Left renal cortex interstitium (tissue), 4 donors: Measurements from ENCODE around the gene CPNE7. TPM values are rescaled to one million over a fixed set of nuclear protein-coding genes. Genes with fewer than 3 reads are reported as not detected.

Source experiments
- DNase-seq, 4 donors: peaks; one replicate each; pipeline ENCODE4 v3.0.0-alpha.2; 2013; ENCODE audit warnings: low read depth in 4 of 4, low spot score in 2 of 4, missing footprints in 1 of 4
- polyA plus RNA-seq, 4 donors: library from polyadenylated mRNA; unstranded; fragments of 120-200 nt; gene quantifications; one replicate each; pipeline ENCODE4 v1.2.1, GENCODE V29; 2013; ENCODE audit not compliant: insufficient read length in 4 of 4

Gene CPNE7
- 1 to 10 TPM; 1.9 to 6.4 (median 5.0) TPM for polyA plus RNA-seq

DNA sequence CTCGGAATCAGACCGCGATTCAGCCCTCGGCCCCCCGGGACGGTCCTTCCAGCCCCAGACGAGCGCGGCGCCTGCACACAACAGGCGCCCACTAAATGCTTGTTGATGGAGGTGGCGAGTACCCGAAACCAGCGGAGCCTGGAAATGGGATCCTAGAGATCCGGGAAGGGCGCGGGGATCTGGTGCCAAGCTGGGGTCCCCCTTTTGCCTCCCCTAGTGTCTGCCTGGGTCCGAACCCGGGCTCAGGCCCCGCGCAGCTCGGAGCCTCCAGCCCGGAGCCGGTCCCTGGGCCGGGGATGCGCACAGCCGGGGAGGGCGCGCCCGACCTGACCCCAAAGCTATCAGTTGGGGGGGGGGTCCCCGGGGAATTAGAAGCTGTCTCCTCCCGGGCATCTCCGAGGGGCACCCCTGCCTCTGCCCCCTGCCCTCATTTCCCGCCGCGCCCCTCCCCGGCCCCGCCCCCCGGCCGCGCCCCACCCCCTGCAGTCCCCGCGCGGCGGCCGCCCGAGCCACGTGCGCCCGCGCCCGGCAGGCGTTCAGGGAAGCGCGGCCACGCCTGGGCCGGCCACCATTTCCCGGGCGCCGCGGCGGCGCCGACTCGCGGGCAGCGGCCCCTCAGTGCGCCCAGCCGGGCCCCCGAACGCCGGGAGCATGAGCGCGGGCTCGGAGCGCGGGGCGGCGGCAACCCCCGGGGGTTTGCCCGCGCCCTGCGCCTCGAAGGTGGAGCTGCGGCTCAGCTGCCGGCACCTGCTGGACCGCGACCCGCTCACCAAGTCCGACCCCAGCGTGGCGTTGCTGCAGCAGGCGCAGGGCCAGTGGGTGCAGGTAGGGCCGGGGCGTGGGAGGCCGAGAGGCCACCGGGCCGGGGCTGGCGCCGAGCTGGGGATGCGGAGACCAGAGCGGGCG lies at the start of gene CPNE7:
CPNE7 (plus strand) TSS at position 512 of the 906 bp plus-strand sequence; CDS start at position 652, 140 bp downstream.
- DNase-seq, result no peak

DNA sequence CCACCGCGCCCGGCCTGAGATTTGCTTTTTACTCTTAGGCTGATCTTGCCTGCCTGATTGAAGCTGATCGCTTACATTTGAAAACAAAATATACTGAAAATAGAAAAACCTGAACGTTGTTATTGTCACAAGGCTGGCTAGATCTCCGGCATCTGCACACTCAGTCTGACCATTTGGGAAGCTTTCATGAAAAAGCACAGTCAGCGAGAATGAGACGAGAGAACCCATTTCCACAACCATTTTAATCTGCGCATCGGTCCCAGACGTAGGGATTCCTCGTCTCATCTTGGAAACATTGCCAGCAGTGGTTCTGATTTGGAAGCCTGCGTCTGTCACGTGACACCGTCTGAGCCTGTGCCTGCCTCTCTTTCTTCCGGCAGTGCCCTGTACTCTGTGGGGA lies 46.5 kb upstream of the CPNE7 start:
- no peak for DNase-seq

DNA sequence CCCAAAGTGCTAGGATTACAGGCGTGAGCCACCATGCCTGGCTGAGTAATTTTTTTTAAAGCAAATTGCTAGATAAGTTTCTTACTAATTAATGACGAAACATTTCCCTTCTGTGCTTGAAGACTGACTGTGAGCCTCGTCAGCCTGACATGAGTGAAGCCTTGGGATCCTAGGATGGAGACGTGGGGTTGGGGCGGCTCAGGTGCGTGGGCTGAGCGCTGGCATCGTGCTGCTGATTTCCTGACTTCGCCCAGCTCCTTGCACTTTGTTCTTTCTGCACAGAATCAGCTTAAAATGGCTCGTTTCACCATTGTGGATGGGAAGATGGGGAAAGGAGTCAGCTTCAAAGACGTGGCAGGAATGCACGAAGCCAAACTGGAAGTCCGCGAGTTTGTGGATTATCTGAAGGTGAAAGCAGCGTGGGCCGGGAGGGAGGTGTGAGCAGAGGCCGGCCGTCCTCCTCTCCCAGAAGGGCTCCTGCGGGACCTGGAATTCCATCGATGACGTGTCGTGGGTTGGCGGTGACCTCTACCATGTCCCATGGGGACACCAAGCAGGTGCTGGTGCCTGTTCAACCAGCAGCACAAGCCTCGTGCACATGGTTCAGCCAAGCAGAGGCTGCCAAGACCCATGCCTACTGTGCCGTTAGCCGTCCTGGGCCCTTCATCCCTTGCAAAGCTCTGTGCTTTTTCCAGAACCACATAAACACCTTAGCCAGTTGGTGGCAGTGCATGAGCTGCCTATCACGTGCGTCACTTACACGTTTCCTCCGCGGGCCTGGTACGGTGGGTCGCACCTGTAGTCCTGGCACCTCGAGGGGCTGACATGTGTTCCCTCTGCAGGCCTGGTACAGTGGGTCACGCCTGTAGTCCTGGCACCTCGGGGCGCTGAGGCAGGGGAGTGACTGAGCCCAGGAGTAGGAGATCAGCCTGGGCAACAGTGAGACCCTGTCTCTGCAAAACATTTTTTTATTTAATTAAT lies 44.9 kb upstream of the CPNE7 start:
- no peak for DNase-seq

DNA sequence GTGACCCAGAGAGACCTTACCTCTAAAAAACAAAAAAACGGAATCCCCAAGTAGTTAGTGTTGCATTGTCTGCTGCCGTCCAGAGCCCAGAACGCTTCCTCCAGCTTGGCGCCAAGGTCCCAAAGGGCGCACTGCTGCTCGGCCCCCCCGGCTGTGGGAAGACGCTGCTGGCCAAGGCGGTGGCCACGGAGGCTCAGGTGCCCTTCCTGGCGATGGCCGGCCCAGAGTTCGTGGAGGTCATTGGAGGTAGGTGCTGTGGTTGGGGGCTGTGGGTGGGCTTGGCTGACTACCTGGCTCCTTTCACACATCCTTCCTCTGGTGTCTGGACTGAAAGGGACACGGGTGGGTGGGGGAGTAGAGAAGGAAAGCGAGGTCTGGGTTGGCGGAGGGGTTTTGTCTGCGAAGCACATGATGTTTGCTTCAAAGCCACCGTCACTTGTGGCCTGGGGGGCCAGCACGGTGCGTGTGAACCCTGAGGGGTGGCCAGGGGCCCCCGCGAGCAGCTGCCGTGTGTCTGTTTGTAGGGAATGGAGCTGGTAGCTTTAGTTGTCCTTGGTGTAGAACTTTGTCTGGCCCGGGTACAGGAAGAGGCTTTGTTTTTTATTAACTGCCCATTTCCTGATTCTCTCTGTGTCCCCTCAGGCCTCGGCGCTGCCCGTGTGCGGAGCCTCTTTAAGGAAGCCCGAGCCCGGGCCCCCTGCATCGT lies 43.6 kb upstream of the CPNE7 start:
- no peak for DNase-seq

DNA sequence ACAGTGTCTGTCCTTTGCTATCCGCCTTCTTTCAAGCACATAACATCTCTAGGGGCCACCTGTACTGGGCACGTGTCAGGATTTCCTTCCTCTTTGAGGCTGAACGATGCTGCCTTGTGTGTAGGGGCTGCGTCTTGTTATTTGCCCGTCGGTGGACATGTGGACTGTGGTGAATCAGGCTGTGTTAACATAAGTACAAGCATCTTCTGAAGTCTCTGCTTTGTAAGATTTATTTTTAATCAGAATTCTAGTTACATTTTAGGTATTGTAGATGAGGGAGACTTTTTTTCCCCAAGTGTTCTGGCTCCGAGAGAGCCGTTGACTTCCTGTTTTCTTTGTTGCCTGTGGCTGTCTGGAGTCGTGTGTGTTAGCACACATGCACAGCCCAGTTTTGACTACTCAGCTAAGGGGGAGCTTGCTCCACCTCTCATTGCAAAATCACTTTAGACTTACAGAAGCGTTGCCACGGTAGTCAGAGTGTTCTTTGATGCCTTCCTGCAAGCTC lies 41.3 kb upstream of the CPNE7 start:
- DNase-seq, result no peak

DNA sequence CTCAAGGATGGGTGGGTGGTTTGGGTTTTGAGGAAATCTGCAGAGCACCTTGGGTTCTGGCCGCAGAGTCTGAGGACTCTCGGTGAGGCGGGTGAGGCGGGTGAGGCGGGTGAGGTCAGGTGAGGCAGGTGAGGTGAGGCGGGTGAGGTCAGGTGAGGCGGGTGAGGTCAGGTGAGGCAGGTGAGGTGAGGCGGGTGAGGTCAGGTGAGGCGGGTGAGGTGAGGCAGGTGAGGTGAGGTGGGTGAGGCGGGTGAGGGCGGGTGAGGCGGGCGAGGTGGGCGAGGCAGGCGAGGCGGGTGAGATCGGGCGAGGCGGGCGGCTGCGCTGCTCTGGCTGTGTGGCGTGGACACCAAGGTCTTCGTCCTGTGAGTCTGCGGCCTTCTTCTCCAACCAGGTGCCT lies 39.2 kb upstream of the CPNE7 start:
- no peak for DNase-seq

DNA sequence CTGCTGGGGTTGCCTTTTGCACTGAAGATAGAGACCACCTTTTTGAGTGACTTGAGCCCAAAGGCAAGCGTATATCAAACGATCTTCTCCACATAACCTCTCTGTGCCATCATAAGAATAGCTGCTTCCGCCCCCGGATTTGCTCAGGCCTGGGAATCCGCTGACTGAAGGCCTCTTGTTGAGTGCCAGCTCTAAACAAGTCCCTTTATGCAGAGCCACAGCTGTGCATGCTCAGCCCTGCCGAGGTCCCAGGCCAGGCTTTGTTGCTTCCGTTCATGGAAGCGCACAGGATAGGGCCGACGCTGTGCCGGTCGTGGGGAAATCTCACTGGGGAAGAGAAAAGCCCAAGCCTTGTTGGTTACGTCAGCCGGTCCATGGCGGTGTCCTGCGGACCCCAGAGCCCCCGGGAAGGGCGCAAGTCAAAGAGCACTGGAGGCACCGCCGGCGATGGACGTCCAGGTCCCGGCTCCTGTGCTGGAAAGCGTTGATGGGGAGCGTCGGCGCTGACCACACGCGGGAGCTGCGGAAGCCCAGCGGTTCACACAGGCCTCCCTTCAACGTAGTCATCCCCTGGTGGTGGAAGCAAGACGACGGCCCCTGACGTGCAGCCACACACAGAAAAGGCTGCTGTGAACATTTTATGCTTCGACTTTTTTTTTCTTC lies 38.5 kb upstream of the CPNE7 start:
- no peak for DNase-seq

DNA sequence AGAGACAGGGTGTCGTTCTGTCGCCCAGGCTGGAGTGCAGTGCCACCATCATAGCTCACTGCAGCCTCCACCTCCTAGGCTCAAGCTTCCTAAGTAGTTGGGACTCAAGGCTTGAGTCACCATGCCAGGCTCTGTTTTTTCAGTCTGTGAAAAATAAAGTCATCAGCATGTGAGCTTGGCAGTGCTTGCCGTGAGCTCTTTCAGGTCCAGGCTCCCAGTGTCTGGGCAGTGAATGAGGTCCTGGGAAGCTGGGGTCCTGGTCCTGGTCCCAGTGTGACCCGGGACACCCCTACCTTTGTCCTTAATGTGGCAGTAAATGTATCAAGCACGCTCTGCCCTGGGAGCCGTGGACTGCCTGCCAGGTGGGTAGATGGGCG lies 38.0 kb upstream of the CPNE7 start:
- DNase-seq, result no peak

DNA sequence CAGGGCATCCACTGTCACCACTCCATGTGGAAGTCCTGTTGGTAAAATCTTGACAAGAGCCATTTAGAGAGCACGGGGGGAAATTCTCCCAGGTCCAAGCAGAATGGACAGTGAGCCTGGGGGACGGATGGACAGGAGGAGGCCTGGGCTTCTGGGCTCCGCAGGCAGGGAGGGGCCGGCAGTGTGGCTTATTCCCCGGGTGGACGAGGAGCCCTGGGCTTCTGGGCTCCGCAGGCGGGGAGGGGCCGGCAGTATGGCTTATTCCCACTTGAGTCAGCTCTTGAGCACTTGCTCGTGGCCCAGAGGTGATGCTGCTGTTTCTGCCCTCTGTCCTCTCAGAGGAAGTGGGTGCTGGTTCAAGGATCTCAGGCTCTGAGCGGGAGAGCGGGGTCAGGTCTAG lies 37.3 kb upstream of the CPNE7 start:
- DNase-seq, result no peak

DNA sequence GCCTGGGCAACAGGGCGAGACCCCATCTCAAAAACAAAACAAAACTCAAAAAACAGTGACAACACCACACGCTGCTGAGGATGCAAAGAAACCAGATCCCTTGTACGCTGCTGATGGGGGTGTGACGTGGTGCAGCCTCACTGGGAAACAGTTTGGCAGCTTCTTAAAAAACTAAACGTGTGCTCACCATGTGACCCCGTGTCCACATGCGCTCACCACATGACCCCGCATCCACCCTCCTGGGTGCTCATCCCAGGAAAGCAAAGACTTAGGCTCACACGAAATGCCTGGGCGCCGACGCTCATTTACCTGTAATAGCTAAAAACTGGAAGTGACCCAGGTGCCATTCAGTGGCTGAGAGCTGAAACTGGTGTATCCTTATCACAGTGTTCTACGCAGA lies 35.0 kb upstream of the CPNE7 start:
- DNase-seq, result no peak

DNA sequence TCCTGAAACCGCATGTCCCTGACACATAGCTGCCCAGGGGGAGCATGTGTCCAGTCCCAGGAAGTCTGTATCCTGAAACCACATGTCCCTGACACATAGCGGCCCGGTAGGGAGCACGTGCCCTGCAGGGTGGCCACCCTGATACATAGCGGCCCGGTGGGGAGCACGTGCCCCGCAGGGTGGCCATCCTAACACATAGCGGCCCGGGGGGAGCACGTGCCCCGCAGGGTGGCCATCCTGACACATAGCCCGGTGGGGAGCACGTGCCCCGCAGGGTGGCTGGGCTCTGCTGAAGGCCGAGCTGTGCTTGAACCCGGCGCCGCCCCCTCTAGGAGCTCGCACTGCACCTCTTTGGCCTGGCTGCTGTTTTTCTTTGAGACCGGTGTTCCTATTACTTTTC lies 33.8 kb upstream of the CPNE7 start:
- no peak for DNase-seq

- no peak for DNase-seq
Observed at GRCh38 chr16:89544113-89544512, 31.4 kb upstream of the CPNE7 start.

- no peak for DNase-seq
Observed at GRCh38 chr16:89544713-89545043, 30.9 kb upstream of the CPNE7 start.

- no peak for DNase-seq
Observed at GRCh38 chr16:89545044-89545830, 30.3 kb upstream of the CPNE7 start.

DNA sequence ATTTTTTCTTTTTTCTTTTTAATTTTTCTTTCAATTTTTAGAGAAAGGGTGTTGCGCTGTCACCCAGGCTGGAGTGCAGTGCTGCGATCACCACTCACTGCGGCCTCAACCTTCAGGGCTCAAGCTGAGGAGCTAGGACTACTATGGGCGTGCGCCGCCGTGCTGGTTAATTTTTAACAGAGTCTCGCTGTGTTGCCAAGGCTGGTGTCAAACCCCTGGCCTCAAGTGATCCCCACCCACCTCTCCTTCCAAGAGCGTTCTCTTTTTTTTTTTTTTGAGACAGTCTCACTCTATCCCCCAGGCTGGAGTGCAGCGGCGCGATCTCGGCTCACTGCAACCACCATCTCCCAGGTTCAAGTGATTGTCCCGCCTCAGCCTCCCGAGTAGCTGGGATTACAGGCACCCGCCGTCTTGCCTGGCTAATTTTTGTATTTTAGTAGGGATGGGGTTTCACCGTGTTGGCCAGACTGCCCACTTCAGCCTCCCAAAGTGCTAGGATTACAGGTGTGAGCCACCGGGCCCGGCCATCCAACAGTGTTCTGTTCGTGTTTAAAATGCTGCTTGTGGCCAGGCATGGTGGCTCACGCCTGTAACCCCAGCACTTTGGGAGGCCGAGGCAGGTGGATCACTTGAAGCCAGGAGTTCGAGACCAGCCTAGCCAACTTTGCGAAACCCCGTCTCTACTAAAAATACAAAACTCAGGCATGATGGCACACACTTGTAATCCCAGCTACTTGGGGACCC lies 29.6 kb upstream of the CPNE7 start:
- peak in 1 of 4 donors; percentile 16 for DNase-seq

- DNase-seq, result no peak
Observed at GRCh38 chr16:89546781-89547180, 28.8 kb upstream of the CPNE7 start.

GRCh38 chr16:89547291-89547690 lies 28.3 kb upstream of the CPNE7 start:
- no peak for DNase-seq

DNA sequence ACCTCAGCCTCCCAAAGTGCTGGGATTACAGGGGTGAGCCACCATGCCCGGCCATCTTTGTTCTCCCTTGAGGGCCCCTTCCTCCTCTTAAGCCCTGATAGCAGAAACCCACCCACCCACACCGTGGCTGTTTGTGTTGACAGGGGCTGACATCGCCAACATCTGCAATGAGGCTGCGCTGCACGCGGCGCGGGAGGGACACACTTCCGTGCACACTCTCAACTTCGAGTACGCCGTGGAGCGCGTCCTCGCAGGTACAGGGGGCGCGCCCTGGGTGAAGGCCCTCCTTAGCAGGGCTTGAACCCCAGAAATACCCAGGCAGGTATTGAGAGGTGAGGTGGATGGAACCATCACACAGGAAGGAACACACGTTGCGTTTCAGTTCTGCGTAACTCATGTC lies 27.7 kb upstream of the CPNE7 start:
- DNase-seq, result no peak
